ENCODE data around the gene CCDC183. TPM values are rescaled to one million over a fixed set of nuclear protein-coding genes. Genes with fewer than 3 reads are reported as not detected.

Gene CCDC183
- total RNA-seq, 2 experiments from 2014 or later = 0.26 to 0.91 TPM

DNA sequence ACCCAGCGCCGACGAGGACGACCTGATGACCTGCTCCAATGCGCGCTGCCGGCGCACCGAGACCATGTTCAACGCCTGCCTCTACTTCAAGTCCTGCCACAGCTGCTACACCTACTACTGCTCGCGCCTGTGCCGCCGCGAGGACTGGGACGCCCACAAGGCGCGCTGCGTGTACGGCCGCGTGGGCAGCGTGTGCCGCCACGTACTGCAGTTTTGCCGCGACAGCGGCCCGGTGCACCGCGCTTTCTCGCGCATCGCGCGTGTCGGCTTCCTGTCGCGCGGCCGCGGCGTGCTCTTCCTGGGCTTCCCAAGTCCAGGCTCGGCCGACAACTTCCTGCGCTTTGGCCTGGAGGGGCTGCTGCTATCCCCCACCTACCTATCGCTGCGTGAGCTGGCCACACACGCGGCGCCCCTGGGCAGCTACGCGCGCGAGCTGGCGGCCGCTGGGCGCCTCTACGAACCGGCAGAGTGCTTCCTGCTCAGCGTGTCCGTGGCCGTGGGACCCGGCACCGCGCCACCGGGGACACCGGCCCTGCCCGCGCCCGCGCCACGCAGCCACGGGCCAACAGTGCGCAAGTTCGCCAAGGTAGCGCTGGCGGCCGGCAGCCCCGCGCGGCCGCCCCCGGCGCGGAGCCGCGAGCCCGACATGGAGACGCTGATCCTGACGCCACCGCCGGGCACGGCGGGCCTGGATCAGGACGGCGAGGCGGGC lies 50.4 kb downstream of the CCDC183 start:
- no peak for ATAC-seq
- no peaks in the 10 kb centered on the region for H3K9me3 Mint-ChIP-seq (ENCODE audit: low read depth)
- CTCF ChIA-PET = interaction anchor here (0.7 to 2.3 kb wide), 5 partner anchors 29 to 149 kb away, joined by 3 to 6 read pairs (median 4); partner anchors contain the start of genes CLIC3, FBXW5 and TRAF2
- H3K4me1 Mint-ChIP-seq = peaks cover 25% of the 10 kb centered on the region
- H3K4me3 Mint-ChIP-seq = no peak overlapping the region
- peak overlapping the region; percentile 28 for H3K27ac Mint-ChIP-seq
- H3K36me3 Mint-ChIP-seq = peaks cover 3% of the 10 kb centered on the region
- no peak for DNase-seq
- H3K27me3 Mint-ChIP-seq = peaks cover 20% of the 10 kb centered on the region

- CTCF ChIA-PET = interaction anchor here (0.7 to 2.3 kb wide), 9 partner anchors 28 to 188 kb away, joined by 3 to 10 read pairs (median 4); partner anchors contain the start of genes ABCA2, CLIC3, FBXW5 and TRAF2
- Mint-ChIP-seq H3K27ac (peak overlapping the region; percentile 69), H3K4me3 (peak overlapping the region; percentile 88), H3K4me1 (peaks cover 21% of the 10 kb centered on the region), H3K27me3 (peaks cover 20% of the 10 kb centered on the region), H3K36me3 (peaks cover 3% of the 10 kb centered on the region), H3K9me3 (ENCODE audit: low read depth) (no peaks in the 10 kb centered on the region)
- DNase-seq = no peak
- ATAC-seq = no peak
These were observed 51.1 kb downstream of the CCDC183 start for GRCh38 chr9:136847088-136847825.

GRCh38 chr9:136847826-136848392 lies 51.8 kb downstream of the CCDC183 start:
- H3K36me3 Mint-ChIP-seq = peaks cover 3% of the 10 kb centered on the region
- peak overlapping the region; percentile 88 for H3K4me3 Mint-ChIP-seq
- DNase-seq (peak; percentile 91), ATAC-seq (peak; percentile 35)
- CTCF ChIA-PET = interaction anchor here (0.7 to 2.3 kb wide), 9 partner anchors 34 to 188 kb away, joined by 3 to 10 read pairs (median 3); partner anchors contain the start of genes ABCA2, FBXW5 and TRAF2
- peaks cover 21% of the 10 kb centered on the region for H3K4me1 Mint-ChIP-seq
- H3K9me3 Mint-ChIP-seq (ENCODE audit: low read depth) = no peaks in the 10 kb centered on the region
- H3K27ac Mint-ChIP-seq = peak overlapping the region; percentile 69
- peaks cover 20% of the 10 kb centered on the region for H3K27me3 Mint-ChIP-seq

GRCh38 chr9:136848393-136849037 lies 52.4 kb downstream of the CCDC183 start:
- Mint-ChIP-seq H3K4me1 (peaks cover 19% of the 10 kb centered on the region), H3K27ac (peak overlapping the region; percentile 74), H3K4me3 (peak overlapping the region; percentile 88), H3K36me3 (peaks cover 3% of the 10 kb centered on the region), H3K27me3 (peaks cover 20% of the 10 kb centered on the region), H3K9me3 (ENCODE audit: low read depth) (no peaks in the 10 kb centered on the region)
- ATAC-seq (peak; percentile 2), DNase-seq (peak; percentile 68)
- CTCF ChIA-PET = interaction anchor here (0.7 to 2.3 kb wide), 9 partner anchors 33 to 187 kb away, joined by 3 to 10 read pairs (median 3); partner anchors contain the start of genes ABCA2, FBXW5 and TRAF2

GRCh38 chr9:136849038-136849959 lies 53.2 kb downstream of the CCDC183 start, which contains the start of gene PHPT1:
PHPT1 (plus strand) TSS chr9:136849409; CDS start chr9:136849431, 22 bp downstream.
- Mint-ChIP-seq H3K36me3 (peaks cover 3% of the 10 kb centered on the region), H3K4me1 (peaks cover 16% of the 10 kb centered on the region), H3K4me3 (peak within 1 kb of the TSS; percentile 88), H3K27me3 (peaks cover 20% of the 10 kb centered on the region), H3K27ac (peak within 1 kb of the TSS; percentile 92), H3K9me3 (ENCODE audit: low read depth) (no peaks in the 10 kb centered on the region)
- peak; percentile 98 for DNase-seq
- CTCF ChIA-PET = interaction anchor here (1.0 to 1.7 kb wide), 3 partner anchors 36 to 186 kb away, joined by 3 to 10 read pairs (median 4); partner anchors contain the start of gene ABCA2
- ATAC-seq = peak; percentile 93

GRCh38 chr9:136849960-136850865 lies 54.1 kb downstream of the CCDC183 start:
- no peak for ATAC-seq
- CTCF ChIA-PET = interaction anchor here (1.0 kb wide), 1 partner anchor 185 kb away, joined by 3 read pairs; no protein-coding TSS in a partner anchor
- peak overlapping the region; percentile 81 for H3K27ac Mint-ChIP-seq

GRCh38 chr9:136850866-136851775 lies 55.0 kb downstream of the CCDC183 start:
- peaks cover 3% of the 10 kb centered on the region for H3K36me3 Mint-ChIP-seq
- CTCF ChIA-PET = interaction anchor here (2.1 kb wide), 1 partner anchor 9 kb away, joined by 8 read pairs; the partner anchor contains the start of gene AJM1
- H3K9me3 Mint-ChIP-seq (ENCODE audit: low read depth) = no peaks in the 10 kb centered on the region
- DNase-seq = no peak
- peaks cover 16% of the 10 kb centered on the region for H3K4me1 Mint-ChIP-seq
- H3K27ac Mint-ChIP-seq = no peak overlapping the region
- peaks cover 15% of the 10 kb centered on the region for H3K27me3 Mint-ChIP-seq
- no peak overlapping the region for H3K4me3 Mint-ChIP-seq
- no peak for ATAC-seq

More at GRCh38 chr9:136849960-136850865, 54.1 kb downstream of the CCDC183 start:
- no peaks in the 10 kb centered on the region for H3K9me3 Mint-ChIP-seq (ENCODE audit: low read depth)
- peak overlapping the region; percentile 88 for H3K4me3 Mint-ChIP-seq
- H3K27me3 Mint-ChIP-seq = peaks cover 18% of the 10 kb centered on the region
- H3K4me1 Mint-ChIP-seq = peaks cover 16% of the 10 kb centered on the region
- DNase-seq = no peak
- H3K36me3 Mint-ChIP-seq = peaks cover 3% of the 10 kb centered on the region

DNA sequence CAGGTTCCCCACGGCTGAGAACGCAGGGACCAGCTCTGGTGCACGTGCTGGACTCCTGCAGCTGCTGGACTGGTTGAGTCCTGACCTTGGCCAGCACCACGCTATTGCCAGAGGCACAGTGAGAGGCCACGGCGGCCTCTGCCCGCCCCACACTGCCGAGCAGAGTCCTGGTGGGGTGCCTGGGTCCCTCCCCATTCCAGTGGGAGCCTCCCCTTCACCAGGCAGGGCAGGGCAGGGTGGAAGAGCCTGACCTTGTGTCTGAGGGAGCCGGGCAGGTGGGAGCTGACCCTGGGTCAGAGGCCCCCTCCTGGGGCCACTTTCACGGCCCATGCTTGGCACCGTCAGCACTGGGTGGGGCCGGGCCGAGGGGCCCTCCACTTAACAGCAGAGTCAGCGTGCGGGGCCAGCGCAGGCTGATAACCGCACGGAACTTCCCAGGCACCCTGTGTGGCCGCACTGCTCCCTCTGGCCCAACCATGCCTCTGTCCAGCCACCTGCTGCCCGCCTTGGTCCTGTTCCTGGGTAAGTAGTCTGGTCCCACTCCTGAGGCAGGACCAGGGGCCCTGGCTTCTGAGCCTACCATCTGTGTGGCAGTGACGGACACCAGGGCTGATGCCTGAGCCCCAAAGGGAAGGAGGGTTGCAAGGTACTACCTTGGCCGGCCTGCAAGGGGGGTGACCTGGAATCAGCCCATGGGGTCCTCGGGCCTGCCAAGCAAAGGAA lies 56.0 kb downstream of the CCDC183 start, which contains the start of gene MAMDC4:
MAMDC4 (plus strand) TSS at position 406 of the 723 bp plus-strand sequence; CDS start at position 477, 71 bp downstream.
- H3K9me3 Mint-ChIP-seq (ENCODE audit: low read depth) = no peaks in the 10 kb centered on the region
- no peak within 1 kb of the TSS for H3K27ac Mint-ChIP-seq
- no peak within 1 kb of the TSS for H3K4me3 Mint-ChIP-seq
- H3K36me3 Mint-ChIP-seq = peaks cover 3% of the 10 kb centered on the region
- peaks cover 13% of the 10 kb centered on the region for H3K4me1 Mint-ChIP-seq
- ATAC-seq (no peak), DNase-seq (no peak)
- CTCF ChIA-PET = interaction anchor here (2.1 kb wide), 1 partner anchor 10 kb away, joined by 8 read pairs; the partner anchor contains the start of gene AJM1
- H3K27me3 Mint-ChIP-seq = peaks cover 8% of the 10 kb centered on the region

DNA sequence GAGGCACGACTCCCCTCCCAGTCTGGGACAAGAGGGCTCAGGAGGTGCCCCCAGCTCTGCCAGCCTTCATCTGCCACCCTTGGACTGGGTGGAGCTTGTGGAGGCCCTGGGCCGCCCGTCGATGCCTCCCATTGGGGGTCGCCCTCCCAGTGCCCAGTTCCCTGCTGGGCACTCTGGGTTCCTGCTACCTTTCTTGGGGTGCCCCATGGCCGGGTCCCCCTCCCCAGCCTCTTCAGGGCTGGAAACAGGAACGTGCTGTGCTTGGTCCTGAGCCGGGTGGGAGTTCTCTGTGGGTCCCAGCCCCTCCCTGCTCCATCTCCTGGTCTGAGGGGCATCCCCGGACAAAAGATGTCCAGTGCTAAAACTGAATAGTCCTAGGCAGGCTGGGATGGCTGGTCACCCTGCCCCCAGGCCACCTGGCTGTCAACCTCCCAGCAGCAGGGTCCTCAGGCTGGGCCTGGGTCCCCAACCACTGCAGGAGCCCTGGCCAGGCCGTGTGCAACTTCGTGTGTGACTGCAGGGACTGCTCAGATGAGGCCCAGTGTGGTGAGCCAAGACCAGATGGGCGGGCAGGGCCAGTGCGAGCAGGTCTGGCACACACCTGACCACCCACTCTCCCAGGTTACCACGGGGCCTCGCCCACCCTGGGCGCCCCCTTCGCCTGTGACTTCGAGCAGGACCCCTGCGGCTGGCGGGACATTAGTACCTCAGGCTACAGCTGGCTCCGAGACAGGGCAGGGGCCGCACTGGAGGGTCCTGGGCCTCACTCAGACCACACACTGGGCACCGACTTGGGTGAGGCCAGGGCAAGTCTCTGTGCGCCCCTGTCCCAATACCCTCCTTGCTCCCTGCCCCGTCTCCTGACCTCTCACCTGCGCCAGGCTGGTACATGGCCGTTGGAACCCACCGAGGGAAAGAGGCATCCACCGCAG lies 56.8 kb downstream of the CCDC183 start:
- ATAC-seq (no peak), DNase-seq (no peak)
- Mint-ChIP-seq H3K27me3 (peaks cover 1% of the 10 kb centered on the region), H3K9me3 (ENCODE audit: low read depth) (no peaks in the 10 kb centered on the region), H3K4me3 (no peak overlapping the region), H3K4me1 (peaks cover 8% of the 10 kb centered on the region), H3K27ac (no peak overlapping the region), H3K36me3 (no peaks in the 10 kb centered on the region)
- CTCF ChIA-PET = interaction anchor here (2.1 kb wide), 1 partner anchor 11 kb away, joined by 8 read pairs; the partner anchor contains the start of gene AJM1

Measured in activated CD8-positive, alpha-beta memory T cell treated with anti-CD3 and anti-CD28 coated beads, Interleukin-2, amount 10 ng/mL, durations not matched to agents 7 days and 5 days (primary cell).